ENCODE results near the gene TAF4.
A peak's percentile ranks its signal among the peaks of the same experiment; 100 is the strongest.

The TAF4 gene

GRCh38 chr20:62027698-62028321 is 37.9 kb downstream of the TAF4 start:
- H3K4me3 ChIP-seq (ENCODE audit: low read depth, low read length) = no peak overlapping the region
- no peak for DNase-seq (ENCODE audit: low read depth, low spot score)
- TF ChIP-seq, protein P1, sequence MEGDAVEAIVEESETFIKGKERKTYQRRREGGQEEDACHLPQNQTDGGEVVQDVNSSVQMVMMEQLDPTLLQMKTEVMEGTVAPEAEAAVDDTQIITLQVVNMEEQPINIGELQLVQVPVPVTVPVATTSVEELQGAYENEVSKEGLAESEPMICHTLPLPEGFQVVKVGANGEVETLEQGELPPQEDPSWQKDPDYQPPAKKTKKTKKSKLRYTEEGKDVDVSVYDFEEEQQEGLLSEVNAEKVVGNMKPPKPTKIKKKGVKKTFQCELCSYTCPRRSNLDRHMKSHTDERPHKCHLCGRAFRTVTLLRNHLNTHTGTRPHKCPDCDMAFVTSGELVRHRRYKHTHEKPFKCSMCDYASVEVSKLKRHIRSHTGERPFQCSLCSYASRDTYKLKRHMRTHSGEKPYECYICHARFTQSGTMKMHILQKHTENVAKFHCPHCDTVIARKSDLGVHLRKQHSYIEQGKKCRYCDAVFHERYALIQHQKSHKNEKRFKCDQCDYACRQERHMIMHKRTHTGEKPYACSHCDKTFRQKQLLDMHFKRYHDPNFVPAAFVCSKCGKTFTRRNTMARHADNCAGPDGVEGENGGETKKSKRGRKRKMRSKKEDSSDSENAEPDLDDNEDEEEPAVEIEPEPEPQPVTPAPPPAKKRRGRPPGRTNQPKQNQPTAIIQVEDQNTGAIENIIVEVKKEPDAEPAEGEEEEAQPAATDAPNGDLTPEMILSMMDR (IDR thresholded peaks at IDR 0.05; ENCODE audit: low read depth, low read length) = no peak
- in situ Hi-C loops (cut with HindIII; ENCODE audit: low sequenced_read_pairs) = no loop called here

DNA sequence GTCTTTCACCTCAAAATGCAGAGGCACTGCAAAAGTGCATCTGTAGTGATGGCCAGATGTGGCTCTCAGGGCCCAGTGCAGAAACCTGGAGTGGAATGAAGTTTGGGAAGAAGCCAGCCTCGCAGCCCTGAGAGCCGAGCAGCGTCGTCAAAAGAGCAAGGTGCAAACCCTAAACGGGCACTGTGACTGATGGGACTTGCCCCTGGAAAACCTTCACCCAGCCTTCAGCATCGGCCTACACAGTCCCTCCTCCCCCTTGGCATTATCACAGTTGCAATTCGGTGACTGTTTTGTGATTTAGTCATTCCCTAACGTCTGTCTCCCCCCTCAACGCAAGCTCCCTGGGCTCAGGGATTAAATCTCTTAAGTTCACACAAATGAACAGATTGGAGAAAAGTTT is 38.6 kb downstream of the TAF4 start:
- in situ Hi-C loops (cut with HindIII; ENCODE audit: low sequenced_read_pairs) = no loop called here
- TF ChIP-seq, protein P1 (IDR thresholded peaks at IDR 0.05; ENCODE audit: low read depth, low read length) = no peak
- no peak for DNase-seq (ENCODE audit: low read depth, low spot score)
- H3K4me3 ChIP-seq (ENCODE audit: low read depth, low read length) = no peak overlapping the region

GRCh38 chr20:62026564-62026856 is 39.2 kb downstream of the TAF4 start:
- no peak overlapping the region for H3K4me3 ChIP-seq (ENCODE audit: low read depth, low read length)
- TF ChIP-seq, protein P1 (IDR thresholded peaks at IDR 0.05; ENCODE audit: low read depth, low read length) = no peak
- DNase-seq (ENCODE audit: low read depth, low spot score) = no peak
- in situ Hi-C loops (cut with HindIII; ENCODE audit: low sequenced_read_pairs) = no loop called here

GRCh38 chr20:62025832-62026563 is 39.7 kb downstream of the TAF4 start:
- DNase-seq (ENCODE audit: low read depth, low spot score) = peak; percentile 50
- TF ChIP-seq, protein P1 (IDR thresholded peaks at IDR 0.05; ENCODE audit: low read depth, low read length) = peak; percentile 74
- in situ Hi-C loops (cut with HindIII; ENCODE audit: low sequenced_read_pairs) = no loop called here
- no peak overlapping the region for H3K4me3 ChIP-seq (ENCODE audit: low read depth, low read length)

DNA sequence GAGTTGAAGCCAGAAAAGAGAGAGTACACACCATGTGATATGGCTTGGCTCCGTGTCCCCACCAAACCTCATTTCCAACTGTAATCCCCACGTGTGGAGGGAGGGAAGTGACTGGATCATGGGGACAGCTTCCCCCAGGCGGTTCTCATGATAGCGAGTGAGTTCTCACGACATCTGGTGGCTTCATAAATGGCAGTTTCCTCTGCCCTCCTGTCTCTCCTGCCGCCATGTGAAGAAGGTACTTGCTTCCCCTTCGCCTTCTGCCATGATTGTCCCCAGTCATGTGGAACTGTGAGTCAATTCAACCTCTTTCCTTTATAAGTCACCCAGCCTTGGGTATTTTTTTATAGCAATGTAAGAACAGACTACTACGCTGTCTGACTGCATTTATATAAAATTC is 40.3 kb downstream of the TAF4 start:
- DNase-seq (ENCODE audit: low read depth, low spot score) = no peak
- in situ Hi-C loops (cut with HindIII; ENCODE audit: low sequenced_read_pairs) = no loop called here
- no peak overlapping the region for H3K4me3 ChIP-seq (ENCODE audit: low read depth, low read length)
- TF ChIP-seq, protein P1 (IDR thresholded peaks at IDR 0.05; ENCODE audit: low read depth, low read length) = no peak

GRCh38 chr20:62023935-62024334 is 41.7 kb downstream of the TAF4 start:
- in situ Hi-C loops (cut with HindIII; ENCODE audit: low sequenced_read_pairs) = no loop called here
- TF ChIP-seq, protein P1 (IDR thresholded peaks at IDR 0.05; ENCODE audit: low read depth, low read length) = no peak

More at GRCh38 chr20:62023935-62024334, 41.7 kb downstream of the TAF4 start:
- no peak for DNase-seq (ENCODE audit: low read depth, low spot score)
- H3K4me3 ChIP-seq (ENCODE audit: low read depth, low read length) = no peak overlapping the region

Data from astrocyte of the spinal cord (primary cell).